K562 (cell line): Measurements from ENCODE around the gene VGLL4. TPM values are rescaled to one million over a fixed set of nuclear protein-coding genes. Genes with fewer than 3 reads are reported as not detected.

Source experiments
- ATAC-seq: fragments of 200-7000 bp; cut with Tn5 transposase; 3 replicates; pipeline ENCODE4 v1.9.1; 2020; ENCODE audit warnings: moderate library complexity
- BruUV-seq: library from RNA; stranded (reverse); fragments of 400-500 nt; replicated peaks from 2 replicates; lab custom pipeline; 2021; lab: Mats Ljungman, UMichigan
- CTCF ChIA-PET: fragments of 300-600 bp; formaldehyde crosslinking; extraction: SDS; loops from one replicate; lab custom pipeline; 2021; ENCODE audit warnings: low intra/inter-chr PET ratio; lab: Yijun Ruan, JAX
- POLR2A ChIA-PET: fragments of 300-600, 350-650 bp; sonication (Branson Sonifier 250); formaldehyde crosslinking; extraction: SDS; loops from one replicate; lab custom pipeline; 2021; ENCODE audit warnings: antibody characterized with exemption, inconsistent platforms; lab: Yijun Ruan, JAX
- DNase-seq, 4 experiments: peaks; one replicate each; pipeline versions ENCODE4 v3.0.0 to v3.0.0-alpha.2; 2011 to 2018; ENCODE audit warnings: low spot score in 3 of 4, mixed read lengths in 3 of 4; ENCODE audit errors: extremely low read depth in 1 of 4
- FAIRE-seq: peaks from 2 replicates; lab custom pipeline; 2011; peaks lifted over from hg19 to GRCh38; lab: Jason Lieb, UNC
- H2AFZ ChIP-seq: 2 replicates; pipeline ENCODE4 v1.6.0; 2011; ENCODE audit warnings: low read depth, low read length, control low read depth, inconsistent platforms
- H3K27ac ChIP-seq: fragments of 200-600 bp; 3 replicates; pipeline ENCODE4 v1.8.0; 2011; ENCODE audit warnings: low read depth, mild to moderate bottlenecking, control low read depth, inconsistent platforms, low read length, moderate library complexity, mixed read lengths; ENCODE audit errors: extremely low read depth
- H3K27me3 ChIP-seq, 2 experiments: fragments of 300-600 bp in 1 of 2; 2 replicates in 1 of 2; 3 replicates in 1 of 2; pipeline versions ENCODE4 v1.6.0 to v1.8.0; 2011; ENCODE audit warnings: inconsistent platforms in 2 of 2, low read length in 2 of 2, mild to moderate bottlenecking in 1 of 2, mixed read lengths in 1 of 2, moderate library complexity in 1 of 2; ENCODE audit not compliant: control insufficient read depth in 2 of 2, insufficient read depth in 2 of 2
- H3K36me3 ChIP-seq: fragments of 300-600 bp; 3 replicates; pipeline ENCODE4 v1.8.0; 2011; ENCODE audit warnings: mild to moderate bottlenecking, low read length, inconsistent platforms; ENCODE audit not compliant: control insufficient read depth, insufficient read depth
- H3K4me1 ChIP-seq, 2 experiments: fragments of 200-600 bp in 1 of 2; replicated peaks in 1 of 2; 2 replicates in 1 of 2; 3 replicates in 1 of 2; pipeline versions ENCODE4 v1.5.1 to v1.8.0; 2011; ENCODE audit warnings: inconsistent platforms in 2 of 2, low read length in 2 of 2, mild to moderate bottlenecking in 1 of 2, mixed read lengths in 1 of 2, moderate library complexity in 1 of 2; ENCODE audit not compliant: control insufficient read depth in 2 of 2, insufficient read depth in 2 of 2
- H3K4me2 ChIP-seq: 2 replicates; pipeline ENCODE4 v1.6.1; 2011; ENCODE audit warnings: low read length, control low read depth, inconsistent platforms, mixed read lengths; ENCODE audit not compliant: insufficient read depth
- H3K4me3 ChIP-seq: fragments of 200-600 bp; sonication (generic), shearing (Covaris generic); 2 replicates; pipeline ENCODE4 v1.5.1; 2016; ENCODE audit warnings: control low read depth, inconsistent platforms
- H3K79me2 ChIP-seq: fragments of 200-600 bp; 3 replicates; pipeline ENCODE4 v1.8.0; 2011; ENCODE audit warnings: low read length, inconsistent platforms; ENCODE audit not compliant: control insufficient read depth, insufficient read depth
- H3K9ac ChIP-seq, 2 experiments: 2 replicates each; pipeline versions ENCODE4 v1.6.0 to v1.6.1; 2011; ENCODE audit warnings: low read depth in 2 of 2, low read length in 2 of 2, control low read depth in 1 of 2, inconsistent platforms in 1 of 2, mild to moderate bottlenecking in 1 of 2, mixed read lengths in 1 of 2; ENCODE audit not compliant: insufficient read depth in 1 of 2
- H3K9me1 ChIP-seq: one replicate; pipeline ENCODE4 v1.6.0; 2011; ENCODE audit warnings: inconsistent platforms, mild to moderate bottlenecking, low read length, moderate library complexity; ENCODE audit not compliant: control insufficient read depth, insufficient read depth
- H3K9me3 ChIP-seq: replicated peaks from 2 replicates; pipeline ENCODE4 v1.5.1; 2011; ENCODE audit warnings: low read depth, low read length, inconsistent platforms; ENCODE audit not compliant: control insufficient read depth, insufficient read depth
- H4K20me1 ChIP-seq: replicated peaks from 2 replicates; pipeline ENCODE4 v1.6.1; 2011; ENCODE audit warnings: low read length, inconsistent platforms, mixed read lengths; ENCODE audit not compliant: control insufficient read depth, insufficient read depth
- ELF1 ChIP-seq: fragments of 200-800 bp; sonication (Bioruptor generic); IDR thresholded peaks from 2 replicates; pipeline ENCODE4 v1.6.1; 2016; ENCODE audit warnings: missing genetic modification characterization, missing compliant biosample characterization
- FUS ChIP-seq: fragments of 200-400 bp; formaldehyde crosslinking; optimal IDR thresholded peaks from 2 replicates; pipeline ENCODE3; 2017; ENCODE audit warnings: low read depth, low read length
- GTF2A2 ChIP-seq: IDR thresholded peaks from 2 replicates; pipeline ENCODE4 v1.6.1; 2016; ENCODE audit warnings: mild to moderate bottlenecking, missing genetic modification characterization, missing compliant biosample characterization
- KLF1 ChIP-seq: fragments of 450-650 bp; IDR thresholded peaks from 2 replicates; pipeline ENCODE4 v1.6.1; 2016; ENCODE audit warnings: missing genetic modification characterization, missing compliant biosample characterization
- LCOR ChIP-seq: sonication (generic); formaldehyde crosslinking; IDR thresholded peaks from 2 replicates; pipeline ENCODE4 v1.8.0; 2022; ENCODE audit warnings: mild to moderate bottlenecking, missing genetic modification reagents
- MTF1 ChIP-seq: fragments of 250-450 bp; sonication (Bioruptor Pico); IDR thresholded peaks from 2 replicates; pipeline ENCODE4 v1.9.0; 2021; ENCODE audit warnings: moderate library complexity, mild to moderate bottlenecking, inconsistent platforms, borderline replicate concordance
- MXI1 ChIP-seq: IDR thresholded peaks from 2 replicates; pipeline ENCODE4 v1.6.1; 2011; ENCODE audit warnings: low read depth, mild to moderate bottlenecking, improper control_type of control experiment, low read length
- NR4A1 ChIP-seq, 2 experiments: fragments of 250-450 bp in 1 of 2; fragments of 450-650 bp in 1 of 2; sonication (Bioruptor Pico) in 1 of 2; IDR thresholded peaks; 2 replicates each; pipeline versions ENCODE4 v1.4.0 to v1.6.1; 2016 to 2020; ENCODE audit warnings: mild to moderate bottlenecking in 2 of 2, missing compliant biosample characterization in 1 of 2, missing genetic modification characterization in 1 of 2, moderate library complexity in 1 of 2
- SIX5 ChIP-seq, 2 experiments: IDR thresholded peaks; 2 replicates each; pipeline ENCODE4 v1.6.1; 2011; ENCODE audit warnings: low read length in 2 of 2, borderline replicate concordance in 1 of 2, low read depth in 1 of 2, mild to moderate bottlenecking in 1 of 2, moderate library complexity in 1 of 2; ENCODE audit not compliant: insufficient read depth in 1 of 2
- TRIM25 ChIP-seq: fragments of 450-650 bp; IDR thresholded peaks from 2 replicates; pipeline ENCODE4 v1.7.0; 2016; ENCODE audit warnings: borderline replicate concordance
- XRCC4 ChIP-seq: IDR thresholded peaks from one replicate; pipeline ENCODE4 v1.6.1; 2011; ENCODE audit not compliant: insufficient read depth, insufficient read length; ENCODE audit errors: extremely low read depth
- ZC3H4 ChIP-seq: sonication (generic); formaldehyde crosslinking; IDR thresholded peaks from 2 replicates; pipeline ENCODE4 v1.9.0; 2021; ENCODE audit warnings: missing genetic modification reagents, borderline replicate concordance
- ZC3H8 ChIP-seq: fragments of 450-650 bp; IDR thresholded peaks from 2 replicates; pipeline ENCODE4 v1.6.1; 2017
- ZNF77 ChIP-seq: fragments of 250-450 bp; sonication (Bioruptor Pico); IDR thresholded peaks from 2 replicates; pipeline ENCODE4 v1.5.0; 2020
- WGBS: fragments of 100-300 bp; shearing (Covaris generic); methylation state at CpG from one replicate; pipeline ENCODE4 v1.1.6; 2016; ENCODE audit warnings: low coverage, mixed read lengths; ENCODE audit not compliant: insufficient coverage; ENCODE audit errors: missing lambda C conversion rate; 5-methylcytosine and 5-hydroxymethylcytosine counted together
- in situ Hi-C: fragments of 300-500 bp; cut with MboI; formaldehyde crosslinking; loops from 4 replicates; pipeline ENCODE4 v1.15.0; 2018; ENCODE audit warnings: inconsistent platforms, mixed read lengths
- intact Hi-C: fragments of 100-400 bp; cut with micrococcal nuclease; formaldehyde crosslinking; loops from 2 replicates; pipeline ENCODE4 v1.14.2; 2022
- polyA plus RNA-seq, 8 experiments: library from polyadenylated mRNA; depleted of rRNA in 4 of 8; stranded (reverse) in 5 of 8; unstranded in 3 of 8; fragments of >200 nt; fragmentation: Nextera tagmentation in 2 of 8; fragmentation: Illumina TruSeq in 1 of 8; extraction: Ambion mirVana in 2 of 8; extraction: Trizol in 1 of 8; gene quantifications; 2 replicates each; pipeline versions ENCODE4 v1.2.1 to v1.2.3, GENCODE V29; 2011 to 2014; ENCODE audit warnings: inconsistent platforms in 1 of 8, missing spikeins in 1 of 8
- total RNA-seq, 7 experiments: library from RNA; depleted of rRNA in 6 of 7; stranded (reverse); fragments of >200 nt in 6 of 7; fragmentation: Illumina TruSeq in 2 of 7; extraction: Trizol in 2 of 7; gene quantifications; 2 replicates each; pipeline versions ENCODE4 v1.2.1 to v1.2.3, GENCODE V29; 2011 to 2021; ENCODE audit warnings: low replicate concordance in 1 of 7
- TF ChIP-seq, protein P1 (sequence below): fragments of 150-350 bp; conservative IDR thresholded peaks from 2 replicates; pipeline ENCODE4 v1.6.1; 2014; ENCODE audit warnings: low read length

Gene VGLL4
- total and polyA plus RNA-seq, 9 of the 15 experiments (the other 6 are each of a cell fraction or from before 2014, with no cell fraction given) = 0.27 to 10.9 (median 8.6) TPM

GRCh38 chr3:11643605-11644087 is at the start of gene VGLL4 (continued):
- TF ChIP-seq, protein P1, sequence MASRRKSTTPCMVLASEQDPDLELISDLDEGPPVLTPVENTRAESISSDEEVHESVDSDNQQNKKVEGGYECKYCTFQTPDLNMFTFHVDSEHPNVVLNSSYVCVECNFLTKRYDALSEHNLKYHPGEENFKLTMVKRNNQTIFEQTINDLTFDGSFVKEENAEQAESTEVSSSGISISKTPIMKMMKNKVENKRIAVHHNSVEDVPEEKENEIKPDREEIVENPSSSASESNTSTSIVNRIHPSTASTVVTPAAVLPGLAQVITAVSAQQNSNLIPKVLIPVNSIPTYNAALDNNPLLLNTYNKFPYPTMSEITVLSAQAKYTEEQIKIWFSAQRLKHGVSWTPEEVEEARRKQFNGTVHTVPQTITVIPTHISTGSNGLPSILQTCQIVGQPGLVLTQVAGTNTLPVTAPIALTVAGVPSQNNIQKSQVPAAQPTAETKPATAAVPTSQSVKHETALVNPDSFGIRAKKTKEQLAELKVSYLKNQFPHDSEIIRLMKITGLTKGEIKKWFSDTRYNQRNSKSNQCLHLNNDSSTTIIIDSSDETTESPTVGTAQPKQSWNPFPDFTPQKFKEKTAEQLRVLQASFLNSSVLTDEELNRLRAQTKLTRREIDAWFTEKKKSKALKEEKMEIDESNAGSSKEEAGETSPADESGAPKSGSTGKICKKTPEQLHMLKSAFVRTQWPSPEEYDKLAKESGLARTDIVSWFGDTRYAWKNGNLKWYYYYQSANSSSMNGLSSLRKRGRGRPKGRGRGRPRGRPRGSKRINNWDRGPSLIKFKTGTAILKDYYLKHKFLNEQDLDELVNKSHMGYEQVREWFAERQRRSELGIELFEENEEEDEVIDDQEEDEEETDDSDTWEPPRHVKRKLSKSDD = no peak
- TF ChIP-seq ZC3H8 = no peak
- TF ChIP-seq MXI1 = peak; percentile 20; the same call in 1 of the 2 replicates
- TF ChIP-seq KLF1 = no peak
- no peak for TF ChIP-seq ZNF77
- peak; percentile 71 for TF ChIP-seq ELF1 (tag)
- no peak for TF ChIP-seq GTF2A2 (tag)
- TF ChIP-seq SIX5 (IDR thresholded peaks at IDR 0.05; ENCODE audit: borderline replicate concordance in 1 of 2, insufficient read depth in 1 of 2, low read depth in 1 of 2, low read length in 2 of 2) = no peak
- TF ChIP-seq FUS = no peak
- TF ChIP-seq XRCC4 = no peak
- TF ChIP-seq, all 486 proteins: peak for 82

DNA sequence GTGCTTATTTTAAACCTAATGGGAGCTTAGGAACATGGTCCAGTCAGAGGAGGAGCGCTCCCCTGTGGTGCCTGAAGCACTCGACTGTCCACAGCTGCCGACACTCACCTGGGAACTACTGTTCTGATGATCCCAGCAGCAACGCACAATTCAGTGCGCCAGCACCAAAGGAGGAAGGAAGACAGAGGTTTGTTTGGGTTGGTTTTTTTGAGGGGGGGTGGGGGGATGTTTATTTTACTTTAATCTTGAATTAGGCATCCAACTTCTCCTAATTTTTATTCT is 48.8 kb upstream of the VGLL4 start:
- intact Hi-C loops (no loop called here), in situ Hi-C loops (no loop called here)
- Histone ChIP-seq H3K79me2 (no peaks in the 10 kb centered on the region), H3K4me3 (no peak overlapping the region), H3K4me2 (no peak overlapping the region), H3K27ac (no peak overlapping the region), H3K9ac (no peak overlapping the region), H2AFZ (no peak overlapping the region), H3K9me1 (no peaks in the 10 kb centered on the region), H3K36me3 (no peaks in the 10 kb centered on the region), H3K27me3 (peaks cover 21 to 33% of the 10 kb centered on the region in 2 experiments; a peak in 4 of 5 replicates), H4K20me1 (no peaks in the 10 kb centered on the region), H3K4me1 (no peaks in the 10 kb centered on the region), H3K9me3 (no peaks in the 10 kb centered on the region)
- BruUV-seq = no TSS peak
- 2% methylated on average over 5 of the region's 5 CpGs for WGBS
- FAIRE-seq (no peak), DNase-seq (no peak), ATAC-seq (no peak)
- CTCF ChIA-PET = no interaction called here
- POLR2A ChIA-PET = no interaction called here
- TF ChIP-seq NR4A1 (CRISPR knock-in tag; IDR thresholded peaks at IDR 0.05) (no peak), NR4A1 (tag; IDR thresholded peaks at IDR 0.05) (no peak), LCOR (no peak), MTF1 (CRISPR knock-in tag) (no peak), ZC3H4 (CRISPR knock-in tag) (no peak), TRIM25 (no peak)
